ENCODE results near the gene ASAP3.
"Not testable (repeated sequence)": the region's sequence is repeated elsewhere in the genome, so short reads cannot be mapped to it uniquely, and the experiment has no call there.

The ASAP3 gene

DNA sequence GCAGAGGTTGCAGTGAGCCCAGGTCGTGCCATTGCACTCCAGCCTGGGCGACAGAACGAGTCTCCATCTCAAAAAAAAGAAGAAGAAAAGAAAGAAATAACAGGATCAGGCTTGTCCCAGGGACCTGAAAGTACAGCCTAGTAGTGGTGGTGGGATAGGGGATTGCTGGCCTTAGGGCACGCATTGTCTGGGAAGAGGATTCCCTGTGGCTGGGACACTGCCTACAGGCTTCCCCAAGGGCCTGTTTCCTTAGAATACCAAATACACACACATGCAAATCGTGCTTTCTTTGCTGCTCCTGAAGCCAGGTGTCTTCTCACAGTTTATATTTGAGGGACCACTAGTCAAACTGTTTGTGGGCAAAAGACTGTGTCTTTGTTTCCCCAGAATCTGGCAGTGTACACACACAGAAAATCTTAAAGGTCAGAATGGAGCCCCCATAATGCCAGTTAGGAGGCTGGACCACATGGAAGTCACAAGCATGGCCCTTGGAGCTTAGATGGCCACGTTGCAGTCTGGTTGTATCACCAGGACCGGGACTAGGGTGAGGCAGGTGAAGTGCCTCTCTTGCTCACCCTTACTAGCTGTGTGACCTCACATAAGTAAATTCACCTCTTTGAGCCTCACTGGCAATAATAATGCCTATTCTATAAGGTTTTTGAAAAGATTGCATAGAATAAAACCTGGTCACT lies 12.7 kb upstream of the ASAP3 start:
- TF ChIP-seq, protein P1, sequence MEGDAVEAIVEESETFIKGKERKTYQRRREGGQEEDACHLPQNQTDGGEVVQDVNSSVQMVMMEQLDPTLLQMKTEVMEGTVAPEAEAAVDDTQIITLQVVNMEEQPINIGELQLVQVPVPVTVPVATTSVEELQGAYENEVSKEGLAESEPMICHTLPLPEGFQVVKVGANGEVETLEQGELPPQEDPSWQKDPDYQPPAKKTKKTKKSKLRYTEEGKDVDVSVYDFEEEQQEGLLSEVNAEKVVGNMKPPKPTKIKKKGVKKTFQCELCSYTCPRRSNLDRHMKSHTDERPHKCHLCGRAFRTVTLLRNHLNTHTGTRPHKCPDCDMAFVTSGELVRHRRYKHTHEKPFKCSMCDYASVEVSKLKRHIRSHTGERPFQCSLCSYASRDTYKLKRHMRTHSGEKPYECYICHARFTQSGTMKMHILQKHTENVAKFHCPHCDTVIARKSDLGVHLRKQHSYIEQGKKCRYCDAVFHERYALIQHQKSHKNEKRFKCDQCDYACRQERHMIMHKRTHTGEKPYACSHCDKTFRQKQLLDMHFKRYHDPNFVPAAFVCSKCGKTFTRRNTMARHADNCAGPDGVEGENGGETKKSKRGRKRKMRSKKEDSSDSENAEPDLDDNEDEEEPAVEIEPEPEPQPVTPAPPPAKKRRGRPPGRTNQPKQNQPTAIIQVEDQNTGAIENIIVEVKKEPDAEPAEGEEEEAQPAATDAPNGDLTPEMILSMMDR (conservative IDR thresholded peaks at IDR 0.05), result no peak
- no peak for TF ChIP-seq ZFX (IDR thresholded peaks at IDR 0.05)
- H3K27ac ChIP-seq, result no peak overlapping the region; the same call in 1 of the 2 replicates

- not testable (repeated sequence) for H3K27ac ChIP-seq
These were observed 10.9 kb upstream of the ASAP3 start for GRCh38 chr1:23494836-23495235.

DNA sequence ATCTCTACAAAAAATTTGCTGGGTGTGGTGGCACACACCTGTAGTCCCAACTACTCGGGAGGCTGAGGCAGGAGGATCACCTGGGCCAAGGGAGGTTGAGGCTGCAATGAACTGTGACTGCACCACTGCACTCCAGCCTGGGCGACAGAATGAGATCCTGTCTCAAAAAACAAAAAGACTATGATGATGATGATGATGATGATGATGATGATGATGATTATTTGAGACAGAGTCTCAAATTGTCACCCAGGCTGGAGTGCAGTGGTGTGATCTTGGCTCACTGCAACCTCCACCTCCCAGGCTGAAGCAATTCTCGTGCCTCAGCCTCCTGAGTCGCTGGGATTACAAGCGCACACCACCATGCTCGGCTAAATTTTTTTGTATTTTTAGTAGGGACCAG lies 8.8 kb upstream of the ASAP3 start:
- H3K27ac ChIP-seq, result not testable (repeated sequence)

DNA sequence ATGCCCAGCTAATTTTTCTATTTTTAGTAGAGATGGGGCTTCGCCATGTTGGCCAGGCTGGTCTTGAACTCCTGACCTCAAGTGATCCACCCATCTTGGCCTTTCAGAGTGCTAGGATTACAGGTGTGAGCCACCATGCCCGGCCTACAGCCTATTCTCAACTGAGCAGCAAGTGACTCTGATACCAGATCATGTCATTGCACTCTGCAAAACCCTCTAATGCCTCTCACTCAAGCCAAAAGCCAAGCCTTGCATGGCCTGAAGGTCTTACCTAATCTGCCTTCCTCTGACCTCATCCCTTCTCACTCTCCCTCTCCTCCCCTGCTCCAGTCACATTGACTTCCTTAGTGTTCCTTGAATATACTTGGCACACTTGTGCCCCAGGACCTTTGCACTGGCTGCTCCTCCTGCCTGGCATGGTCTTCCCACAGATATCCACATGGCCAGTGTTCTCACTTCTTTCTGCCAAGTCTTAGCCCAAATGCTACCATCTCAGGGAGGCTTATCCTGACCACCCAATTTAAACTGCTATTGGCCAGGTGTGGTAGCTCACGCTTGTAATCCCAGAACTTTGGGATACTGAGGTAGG lies 8.2 kb upstream of the ASAP3 start:
- TF ChIP-seq, protein P1 (conservative IDR thresholded peaks at IDR 0.05), result no peak
- TF ChIP-seq ZFX (IDR thresholded peaks at IDR 0.05), result no peak
- no peak overlapping the region for H3K27ac ChIP-seq

DNA sequence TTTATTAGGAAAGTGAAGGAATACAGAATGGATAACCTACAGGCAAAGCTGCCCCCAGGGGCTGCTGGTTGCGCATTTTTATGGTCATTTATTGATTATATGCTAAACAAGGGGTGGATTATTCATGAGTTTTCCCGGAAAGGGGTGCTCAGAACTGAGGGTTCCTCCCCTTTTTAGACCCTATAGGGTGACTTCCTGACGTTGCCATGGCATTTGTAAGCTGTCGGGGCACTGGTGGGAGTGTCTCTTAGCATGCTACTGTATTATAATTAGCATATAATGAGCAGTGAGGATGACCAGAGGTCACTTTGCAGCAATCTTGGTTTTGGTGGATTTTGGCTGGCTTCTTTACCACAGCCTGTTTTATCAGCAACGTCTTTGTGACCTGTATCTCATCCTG lies 5.9 kb upstream of the ASAP3 start:
- no peak overlapping the region for H3K27ac ChIP-seq
- TF ChIP-seq, protein P1 (conservative IDR thresholded peaks at IDR 0.05), result no peak
- no peak for TF ChIP-seq ZFX (IDR thresholded peaks at IDR 0.05)

GRCh38 chr1:23485002-23485332 lies 988 bp upstream of the ASAP3 start:
- H3K27ac ChIP-seq, result peak overlapping the region; percentile 66
- TF ChIP-seq ZFX (IDR thresholded peaks at IDR 0.05), result no peak
- TF ChIP-seq, protein P1 (conservative IDR thresholded peaks at IDR 0.05), result no peak

- TF ChIP-seq, protein P1 (conservative IDR thresholded peaks at IDR 0.05), result no peak; the same call in 1 of the 2 replicates
- H3K27ac ChIP-seq, result peak overlapping the region; percentile 66
These were observed 448 bp upstream of the ASAP3 start for GRCh38 chr1:23484253-23485001.

DNA sequence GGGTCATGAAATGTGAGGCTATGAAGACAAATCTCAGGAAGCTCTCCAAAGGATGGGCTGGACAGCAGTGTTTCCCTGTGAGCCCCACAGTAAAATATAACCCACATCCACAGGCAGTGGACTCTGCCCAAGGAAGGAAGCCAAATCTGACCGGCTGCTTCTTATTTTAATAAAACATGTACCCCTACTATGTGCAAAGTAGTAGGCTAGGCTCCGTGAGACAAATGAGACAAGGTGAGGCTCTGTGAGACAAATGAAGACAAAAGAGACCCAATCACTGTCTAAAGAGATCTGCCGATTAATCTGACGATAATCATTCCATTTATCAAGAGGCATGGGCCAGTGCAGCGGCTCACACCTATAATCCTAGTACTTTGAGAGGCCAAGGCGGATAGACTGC lies 2.1 kb downstream of the ASAP3 start:
- TF ChIP-seq ZFX (IDR thresholded peaks at IDR 0.05), result no peak
- TF ChIP-seq, protein P1 (conservative IDR thresholded peaks at IDR 0.05), result no peak
- no peak overlapping the region for H3K27ac ChIP-seq
